GM06990 (cell line): ENCODE measurements around the gene MED13L.

Source experiments
- DNase-seq: peaks from one replicate; pipeline ENCODE4 v3.0.0-alpha.2; 2011; ENCODE audit not compliant: insufficient read length; ENCODE audit errors: extremely low read depth
- H3K27me3 ChIP-seq: replicated peaks from 2 replicates; pipeline ENCODE4 v1.6.0; 2011; ENCODE audit warnings: low read length; ENCODE audit not compliant: control insufficient read depth, insufficient read depth
- H3K36me3 ChIP-seq: 2 replicates; pipeline ENCODE4 v1.5.1; 2011; ENCODE audit warnings: low read length; ENCODE audit not compliant: control insufficient read depth, insufficient read depth
- H3K4me3 ChIP-seq: replicated peaks from 2 replicates; pipeline ENCODE4 v1.5.1; 2011; ENCODE audit warnings: low read depth, mild to moderate bottlenecking, control low read depth, low read length
- TF ChIP-seq, protein P1 (sequence below): IDR thresholded peaks from 2 replicates; pipeline ENCODE4 v1.5.1; 2011; ENCODE audit warnings: low read length, control low read depth, mild to moderate bottlenecking, inconsistent platforms; ENCODE audit not compliant: insufficient read depth, poor library complexity, severe bottlenecking

The MED13L gene

GRCh38 chr12:116171549-116171948 lies 105.9 kb downstream of the MED13L start:
- no peaks in the 10 kb centered on the region for H3K27me3 ChIP-seq
- TF ChIP-seq, protein P1, sequence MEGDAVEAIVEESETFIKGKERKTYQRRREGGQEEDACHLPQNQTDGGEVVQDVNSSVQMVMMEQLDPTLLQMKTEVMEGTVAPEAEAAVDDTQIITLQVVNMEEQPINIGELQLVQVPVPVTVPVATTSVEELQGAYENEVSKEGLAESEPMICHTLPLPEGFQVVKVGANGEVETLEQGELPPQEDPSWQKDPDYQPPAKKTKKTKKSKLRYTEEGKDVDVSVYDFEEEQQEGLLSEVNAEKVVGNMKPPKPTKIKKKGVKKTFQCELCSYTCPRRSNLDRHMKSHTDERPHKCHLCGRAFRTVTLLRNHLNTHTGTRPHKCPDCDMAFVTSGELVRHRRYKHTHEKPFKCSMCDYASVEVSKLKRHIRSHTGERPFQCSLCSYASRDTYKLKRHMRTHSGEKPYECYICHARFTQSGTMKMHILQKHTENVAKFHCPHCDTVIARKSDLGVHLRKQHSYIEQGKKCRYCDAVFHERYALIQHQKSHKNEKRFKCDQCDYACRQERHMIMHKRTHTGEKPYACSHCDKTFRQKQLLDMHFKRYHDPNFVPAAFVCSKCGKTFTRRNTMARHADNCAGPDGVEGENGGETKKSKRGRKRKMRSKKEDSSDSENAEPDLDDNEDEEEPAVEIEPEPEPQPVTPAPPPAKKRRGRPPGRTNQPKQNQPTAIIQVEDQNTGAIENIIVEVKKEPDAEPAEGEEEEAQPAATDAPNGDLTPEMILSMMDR, result no peak
- H3K36me3 ChIP-seq, result no peaks in the 10 kb centered on the region
- no peak overlapping the region for H3K4me3 ChIP-seq
- DNase-seq, result no peak

GRCh38 chr12:116169071-116169470 lies 108.4 kb downstream of the MED13L start:
- H3K27me3 ChIP-seq, result no peaks in the 10 kb centered on the region
- TF ChIP-seq, protein P1, result no peak
- no peaks in the 10 kb centered on the region for H3K36me3 ChIP-seq
- DNase-seq, result no peak
- H3K4me3 ChIP-seq, result no peak overlapping the region

- TF ChIP-seq, protein P1, result no peak
- H3K36me3 ChIP-seq, result no peaks in the 10 kb centered on the region
- no peak for DNase-seq
Observed at GRCh38 chr12:116166306-116166705, 111.2 kb downstream of the MED13L start.

GRCh38 chr12:116165036-116165425 lies 112.5 kb downstream of the MED13L start:
- Histone ChIP-seq H3K4me3 (no peak overlapping the region), H3K36me3 (no peaks in the 10 kb centered on the region), H3K27me3 (no peaks in the 10 kb centered on the region)
- TF ChIP-seq, protein P1, result no peak
- no peak for DNase-seq

More at GRCh38 chr12:116166306-116166705, 111.2 kb downstream of the MED13L start:
- H3K27me3 ChIP-seq, result no peaks in the 10 kb centered on the region
- H3K4me3 ChIP-seq, result no peak overlapping the region

- H3K4me3 ChIP-seq, result no peak overlapping the region
- no peak for DNase-seq
- H3K36me3 ChIP-seq, result no peaks in the 10 kb centered on the region
- TF ChIP-seq, protein P1, result no peak
- no peaks in the 10 kb centered on the region for H3K27me3 ChIP-seq
Observed at GRCh38 chr12:116164250-116165035, 113.0 kb downstream of the MED13L start.

DNA sequence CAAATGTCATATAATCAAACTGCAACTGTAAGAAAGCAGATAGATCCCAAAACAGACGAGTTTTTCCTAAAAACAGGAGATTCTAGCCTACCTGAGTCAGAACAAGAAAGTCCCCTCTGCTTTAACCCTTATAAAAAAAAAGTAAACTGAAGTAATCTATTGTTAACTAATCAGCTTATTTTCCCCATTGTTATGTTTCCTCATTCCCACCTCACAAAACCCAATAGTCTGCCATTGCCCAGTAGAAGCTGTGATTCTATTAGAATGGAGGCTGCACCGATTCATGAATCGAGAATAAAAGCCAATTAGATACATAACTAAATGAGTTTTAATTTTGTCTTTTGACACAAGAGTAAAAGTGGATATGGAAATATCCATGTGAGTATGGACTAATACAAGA lies 115.4 kb downstream of the MED13L start:
- H3K27me3 ChIP-seq, result no peaks in the 10 kb centered on the region
- no peaks in the 10 kb centered on the region for H3K36me3 ChIP-seq
- no peak overlapping the region for H3K4me3 ChIP-seq
- TF ChIP-seq, protein P1, result no peak
- no peak for DNase-seq
